Rectal smooth muscle tissue (tissue), 1 donor: ENCODE data around the gene FNDC3B.

Source experiments
- H3K27ac ChIP-seq: one replicate; pipeline ENCODE4 v1.7.0; 2013; ENCODE audit warnings: low read depth, low read length, inconsistent platforms
- H3K27me3 ChIP-seq: one replicate; pipeline ENCODE4 v1.7.0; 2013; ENCODE audit warnings: low read length; ENCODE audit not compliant: control insufficient read depth, insufficient read depth
- H3K36me3 ChIP-seq: one replicate; pipeline ENCODE4 v1.7.0; 2013; ENCODE audit warnings: low read length; ENCODE audit not compliant: control insufficient read depth, insufficient read depth
- H3K4me1 ChIP-seq: one replicate; pipeline ENCODE4 v1.7.0; 2013; ENCODE audit warnings: low read length; ENCODE audit not compliant: control insufficient read depth, insufficient read depth
- H3K4me3 ChIP-seq: one replicate; pipeline ENCODE4 v1.7.0; 2013; ENCODE audit warnings: low read length
- H3K9ac ChIP-seq: one replicate; pipeline ENCODE4 v1.7.0; 2013; ENCODE audit warnings: low read length

The FNDC3B gene

GRCh38 chr3:172334671-172335207, 295.4 kb downstream of the FNDC3B start:
- Histone ChIP-seq H3K27me3 (no peaks in the 10 kb centered on the region), H3K4me1 (no peaks in the 10 kb centered on the region), H3K4me3 (no peak overlapping the region), H3K36me3 (peaks cover 8% of the 10 kb centered on the region), H3K9ac (no peak overlapping the region), H3K27ac (no peak overlapping the region)

DNA sequence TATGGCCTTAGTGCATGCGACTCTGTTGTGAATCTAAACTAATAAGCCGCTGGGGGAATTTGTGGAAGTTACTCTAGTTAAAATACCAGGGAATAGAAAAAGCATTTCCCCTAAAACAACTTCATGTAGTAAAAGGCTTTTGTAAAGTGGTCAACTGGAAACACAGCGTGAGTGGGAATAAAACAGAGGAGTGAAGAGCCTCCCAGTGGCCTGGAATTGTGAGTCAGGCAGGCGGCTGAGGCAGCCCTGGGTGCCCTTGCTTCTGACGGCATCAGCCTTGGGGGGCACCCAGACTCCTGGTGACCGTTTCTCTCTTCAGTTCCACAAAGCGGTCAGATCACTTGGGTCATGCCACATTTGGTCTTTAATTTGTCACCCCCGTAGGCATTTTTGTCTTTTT, 300.5 kb downstream of the FNDC3B start:
- Histone ChIP-seq H3K4me3 (no peak overlapping the region), H3K9ac (no peak overlapping the region), H3K36me3 (peaks cover 6% of the 10 kb centered on the region), H3K27me3 (no peaks in the 10 kb centered on the region), H3K4me1 (no peaks in the 10 kb centered on the region), H3K27ac (no peak overlapping the region)

DNA sequence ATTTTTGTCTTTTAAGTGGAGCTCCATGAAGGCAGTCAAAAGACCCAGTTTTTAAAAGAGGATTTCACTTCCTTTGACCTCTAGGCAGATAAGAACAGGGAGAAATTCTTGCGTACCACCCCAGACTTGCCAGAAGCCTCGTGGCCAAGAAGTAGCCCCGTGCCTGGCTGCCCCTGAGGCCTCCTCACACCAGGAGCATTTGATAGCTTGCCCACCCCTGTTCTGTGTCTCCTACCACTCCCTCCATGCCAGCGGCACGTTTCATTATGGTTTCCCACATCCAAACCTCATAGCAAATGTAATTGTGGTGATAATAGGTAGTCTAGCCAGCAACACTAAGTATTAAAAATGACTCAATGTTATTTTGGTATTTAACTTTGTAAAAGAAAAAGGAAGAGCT, 301.2 kb downstream of the FNDC3B start:
- Histone ChIP-seq H3K4me3 (no peak overlapping the region), H3K27ac (no peak overlapping the region), H3K27me3 (no peaks in the 10 kb centered on the region), H3K36me3 (peaks cover 11% of the 10 kb centered on the region), H3K9ac (no peak overlapping the region), H3K4me1 (no peaks in the 10 kb centered on the region)

DNA sequence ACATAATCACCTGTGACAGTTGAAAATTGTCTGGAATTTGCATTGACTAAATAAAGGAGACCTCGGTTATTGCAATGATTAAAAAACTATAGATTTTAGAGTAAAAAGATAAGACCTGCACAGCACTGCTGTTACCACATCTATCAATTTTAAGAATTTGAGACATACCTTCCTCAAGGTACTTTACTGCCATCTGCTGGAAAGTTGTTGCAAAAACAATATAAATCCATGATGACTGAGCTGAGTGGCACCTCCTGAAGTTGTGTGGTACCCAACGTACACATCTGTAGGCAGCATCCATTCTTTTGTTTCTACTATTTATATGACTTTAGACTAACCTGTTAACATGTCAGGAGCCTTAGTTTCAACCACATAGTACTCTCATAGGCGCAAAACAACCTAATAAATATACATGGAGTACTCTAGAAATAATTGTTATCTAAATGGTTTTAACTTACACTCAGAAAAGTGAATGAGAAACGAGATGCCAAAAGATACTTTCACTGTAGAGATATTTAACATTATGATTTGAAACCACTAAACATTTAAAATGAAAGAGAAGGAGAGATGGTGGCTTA, 302.2 kb downstream of the FNDC3B start:
- H3K4me1 ChIP-seq, result no peaks in the 10 kb centered on the region
- no peak overlapping the region for H3K9ac ChIP-seq
- no peaks in the 10 kb centered on the region for H3K27me3 ChIP-seq
- no peak overlapping the region for H3K4me3 ChIP-seq
- peaks cover 13% of the 10 kb centered on the region for H3K36me3 ChIP-seq
- H3K27ac ChIP-seq, result no peak overlapping the region

DNA sequence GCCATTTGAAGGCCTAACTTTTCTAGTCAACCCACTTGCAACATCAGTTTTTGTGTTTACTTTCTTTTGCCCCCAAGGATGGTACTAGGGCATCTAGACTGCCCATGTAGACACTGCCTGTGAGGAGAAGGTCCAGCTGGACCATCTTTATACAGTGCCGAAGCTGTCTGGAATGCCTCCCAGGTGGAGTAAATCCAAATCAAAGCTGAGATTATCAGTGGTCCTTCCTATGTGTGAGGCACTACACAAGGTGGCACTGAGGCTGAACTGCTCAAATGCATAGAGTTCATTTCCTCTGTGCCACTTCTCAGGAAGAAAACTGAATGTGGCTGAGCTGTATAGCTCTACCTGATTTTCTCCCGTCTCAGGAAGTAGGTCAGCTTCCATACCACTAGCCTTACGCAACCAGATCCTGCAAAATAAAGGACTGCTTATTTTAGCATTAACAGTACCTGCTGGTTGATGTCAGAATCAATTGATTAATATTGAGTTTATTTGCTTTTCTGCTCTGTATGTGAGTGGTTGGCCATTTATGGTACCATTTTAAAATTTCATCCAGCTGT, 302.8 kb downstream of the FNDC3B start:
- Histone ChIP-seq H3K9ac (no peak overlapping the region), H3K27me3 (no peaks in the 10 kb centered on the region), H3K36me3 (peaks cover 13% of the 10 kb centered on the region), H3K4me1 (no peaks in the 10 kb centered on the region), H3K27ac (no peak overlapping the region), H3K4me3 (no peak overlapping the region)

DNA sequence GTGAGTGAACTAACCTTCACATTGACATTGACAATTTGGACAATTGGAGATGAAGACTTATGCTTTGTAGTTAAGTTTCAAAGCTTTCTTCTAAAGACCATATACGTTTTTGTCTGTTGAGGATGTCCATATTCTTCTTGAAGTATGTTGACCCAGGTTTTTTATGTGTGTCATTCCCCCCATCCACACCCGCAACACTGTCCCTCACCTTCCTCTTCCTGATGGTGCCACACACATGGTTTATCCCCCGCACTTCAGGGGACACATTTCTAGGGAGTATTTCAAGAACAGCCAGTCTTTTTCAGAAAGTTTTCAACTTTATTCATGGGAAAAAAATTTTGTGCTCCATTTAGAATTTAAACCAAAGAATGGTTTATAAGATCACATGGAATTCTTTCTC, 303.7 kb downstream of the FNDC3B start:
- H3K9ac ChIP-seq, result no peak overlapping the region
- no peaks in the 10 kb centered on the region for H3K4me1 ChIP-seq
- H3K4me3 ChIP-seq, result no peak overlapping the region
- H3K27me3 ChIP-seq, result no peaks in the 10 kb centered on the region
- H3K36me3 ChIP-seq, result peaks cover 11% of the 10 kb centered on the region
- no peak overlapping the region for H3K27ac ChIP-seq

- Histone ChIP-seq H3K27me3 (no peaks in the 10 kb centered on the region), H3K4me1 (no peaks in the 10 kb centered on the region), H3K36me3 (peaks cover 11% of the 10 kb centered on the region), H3K27ac (no peak overlapping the region), H3K4me3 (no peak overlapping the region), H3K9ac (no peak overlapping the region)
These were observed 304.6 kb downstream of the FNDC3B start for GRCh38 chr3:172343979-172344378.

DNA sequence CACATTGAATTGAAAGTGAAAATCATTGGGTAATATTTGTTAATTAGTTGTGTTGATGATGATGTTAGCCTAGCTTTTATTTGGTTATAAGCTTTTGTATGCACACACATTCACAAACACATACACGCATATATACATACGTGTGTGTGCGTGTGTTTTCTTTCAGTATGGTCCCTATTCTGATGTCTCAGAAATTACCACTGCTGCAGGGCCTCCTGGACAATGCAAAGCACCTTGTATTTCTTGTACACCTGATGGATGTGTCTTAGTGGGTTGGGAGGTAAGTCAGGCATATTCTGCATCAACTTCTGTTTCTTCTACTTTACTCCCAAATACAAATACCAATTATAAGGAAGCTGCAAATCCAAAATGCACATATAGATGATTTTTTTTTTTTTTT, 306.8 kb downstream of the FNDC3B start:
- Histone ChIP-seq H3K27me3 (no peaks in the 10 kb centered on the region), H3K4me3 (no peak overlapping the region), H3K9ac (no peak overlapping the region), H3K27ac (no peak overlapping the region), H3K36me3 (peaks cover 13% of the 10 kb centered on the region), H3K4me1 (no peaks in the 10 kb centered on the region)

GRCh38 chr3:172347895-172348679, 308.7 kb downstream of the FNDC3B start:
- Histone ChIP-seq H3K36me3 (peaks cover 18% of the 10 kb centered on the region), H3K27ac (no peak overlapping the region), H3K4me3 (no peak overlapping the region)

GRCh38 chr3:172351895-172352466, 312.6 kb downstream of the FNDC3B start:
- H3K27ac ChIP-seq, result no peak overlapping the region
- no peak overlapping the region for H3K9ac ChIP-seq
- H3K4me3 ChIP-seq, result no peak overlapping the region
- peaks cover 11% of the 10 kb centered on the region for H3K36me3 ChIP-seq
- H3K4me1 ChIP-seq, result peaks cover 7% of the 10 kb centered on the region
- H3K27me3 ChIP-seq, result no peaks in the 10 kb centered on the region

More at GRCh38 chr3:172347895-172348679, 308.7 kb downstream of the FNDC3B start:
- Histone ChIP-seq H3K27me3 (no peaks in the 10 kb centered on the region), H3K4me1 (no peaks in the 10 kb centered on the region), H3K9ac (no peak overlapping the region)

GRCh38 chr3:172352786-172353185, 313.4 kb downstream of the FNDC3B start:
- H3K9ac ChIP-seq, result no peak overlapping the region
- H3K27me3 ChIP-seq, result no peaks in the 10 kb centered on the region
- H3K27ac ChIP-seq, result no peak overlapping the region
- H3K36me3 ChIP-seq, result peaks cover 11% of the 10 kb centered on the region
- H3K4me1 ChIP-seq, result peaks cover 7% of the 10 kb centered on the region
- no peak overlapping the region for H3K4me3 ChIP-seq

- H3K4me1 ChIP-seq, result peaks cover 7% of the 10 kb centered on the region
- no peak overlapping the region for H3K27ac ChIP-seq
- H3K4me3 ChIP-seq, result no peak overlapping the region
- H3K27me3 ChIP-seq, result no peaks in the 10 kb centered on the region
- H3K9ac ChIP-seq, result no peak overlapping the region
- peaks cover 11% of the 10 kb centered on the region for H3K36me3 ChIP-seq
These were observed 315.6 kb downstream of the FNDC3B start for GRCh38 chr3:172354931-172355499.
